Neuronal stem cell (in vitro differentiated cells): ENCODE results near the gene FAM163B.
A peak's percentile ranks its signal among the peaks of the same experiment; 100 is the strongest.

ENCODE experiments used
- DNase-seq: peaks from one replicate; pipeline ENCODE4 v3.0.0-alpha.2; 2013; ENCODE audit warnings: low spot score
- H2AFZ ChIP-seq: one replicate; pipeline ENCODE4 v1.6.1; 2013; ENCODE audit warnings: mild to moderate bottlenecking, low read length, inconsistent platforms
- H2AK5ac ChIP-seq: 2 replicates; pipeline ENCODE4 v1.6.1; 2013; ENCODE audit warnings: low read depth, mild to moderate bottlenecking, inconsistent platforms, low read length, moderate library complexity, mixed read lengths
- H2BK120ac ChIP-seq: 2 replicates; pipeline ENCODE4 v1.6.1; 2013; ENCODE audit warnings: low read depth, mild to moderate bottlenecking, inconsistent platforms, low read length, moderate library complexity, mixed read lengths
- H2BK12ac ChIP-seq: one replicate; pipeline ENCODE4 v1.6.1; 2013; ENCODE audit warnings: low read length, inconsistent platforms
- H2BK15ac ChIP-seq: 2 replicates; pipeline ENCODE4 v1.6.1; 2013; ENCODE audit warnings: mild to moderate bottlenecking, low read length, inconsistent platforms, mixed read lengths
- H2BK5ac ChIP-seq: one replicate; pipeline ENCODE4 v1.6.1; 2013; ENCODE audit warnings: inconsistent platforms, mild to moderate bottlenecking, low read length, moderate library complexity
- H3K14ac ChIP-seq: one replicate; pipeline ENCODE4 v1.6.1; 2013; ENCODE audit warnings: low read length, inconsistent platforms
- H3K18ac ChIP-seq: 2 replicates; pipeline ENCODE4 v1.6.1; 2013; ENCODE audit warnings: low read length, inconsistent platforms
- H3K23ac ChIP-seq: 2 replicates; pipeline ENCODE4 v1.6.1; 2013; ENCODE audit warnings: low read depth, mild to moderate bottlenecking, mixed read lengths, low read length, inconsistent platforms; ENCODE audit not compliant: poor library complexity
- H3K27ac ChIP-seq: replicated peaks from 3 replicates; pipeline ENCODE4 v1.5.1; 2013; ENCODE audit warnings: low read length, inconsistent platforms
- H3K27me3 ChIP-seq, 3 experiments: 2 replicates each; pipeline ENCODE4 v1.6.1; 2013; ENCODE audit warnings: low read length in 3 of 3, mild to moderate bottlenecking in 2 of 3, inconsistent platforms in 1 of 3, low read depth in 1 of 3, mixed read lengths in 1 of 3, moderate library complexity in 1 of 3; ENCODE audit not compliant: control insufficient read depth in 3 of 3, insufficient read depth in 3 of 3
- H3K36me3 ChIP-seq, 2 donors: replicated peaks in 1 of 2; 2 replicates each; pipeline ENCODE4 v1.6.1; 2013; ENCODE audit warnings: low read length in 2 of 2; ENCODE audit not compliant: control insufficient read depth in 2 of 2, insufficient read depth in 2 of 2
- H3K4ac ChIP-seq: 2 replicates; pipeline ENCODE4 v1.6.1; 2013; ENCODE audit warnings: inconsistent platforms, mild to moderate bottlenecking, low read length, moderate library complexity
- H3K4me1 ChIP-seq, 2 donors: 1 replicate in 1 of 2; 2 replicates in 1 of 2; pipeline ENCODE4 v1.6.1; 2013; ENCODE audit warnings: low read length in 2 of 2, low read depth in 1 of 2; ENCODE audit not compliant: control insufficient read depth in 2 of 2, insufficient read depth in 1 of 2
- H3K4me2 ChIP-seq: one replicate; pipeline ENCODE4 v1.6.1; 2013; ENCODE audit warnings: mild to moderate bottlenecking, low read length, inconsistent platforms; ENCODE audit not compliant: insufficient read depth, poor library complexity, severe bottlenecking
- H3K4me3 ChIP-seq, 2 donors: 2 replicates each; pipeline ENCODE4 v1.5.1; 2013; ENCODE audit warnings: low read length in 2 of 2, mild to moderate bottlenecking in 2 of 2, inconsistent platforms in 1 of 2, moderate library complexity in 1 of 2
- H3K79me1 ChIP-seq: one replicate; pipeline ENCODE4 v1.6.1; 2013; ENCODE audit warnings: low read depth, mild to moderate bottlenecking, inconsistent platforms, low read length, moderate library complexity
- H3K9ac ChIP-seq: one replicate; pipeline ENCODE4 v1.6.1; 2013; ENCODE audit warnings: mild to moderate bottlenecking, low read depth, low read length, inconsistent platforms; ENCODE audit not compliant: poor library complexity
- H3K9me3 ChIP-seq, 2 donors: replicated peaks in 1 of 2; 2 replicates each; pipeline versions ENCODE3 to v1.6.1; 2013; ENCODE audit warnings: low read length in 2 of 2, mild to moderate bottlenecking in 2 of 2, inconsistent platforms in 1 of 2, low read depth in 1 of 2, mixed read lengths in 1 of 2, moderate library complexity in 1 of 2; ENCODE audit not compliant: control insufficient read depth in 2 of 2, insufficient read depth in 1 of 2
- H4K8ac ChIP-seq: one replicate; pipeline ENCODE4 v1.6.1; 2013; ENCODE audit warnings: low read depth, mild to moderate bottlenecking, inconsistent platforms, low read length, moderate library complexity
- H4K91ac ChIP-seq: one replicate; pipeline ENCODE4 v1.6.1; 2013; ENCODE audit warnings: low read length, low read depth, mild to moderate bottlenecking, inconsistent platforms; ENCODE audit not compliant: poor library complexity
- WGBS, 2 donors: extraction: QIAGEN DNeasy Blood & Tissue Kit; methylation state at CpG; one replicate each; pipeline ENCODE4 v1.1.7; 2013; ENCODE audit warnings: missing lambda C conversion rate in 2 of 2, mixed read lengths in 1 of 2; ENCODE audit not compliant: insufficient read length in 2 of 2, insufficient replicate concordance in 1 of 2; ENCODE audit errors: extremely low coverage in 2 of 2; 5-methylcytosine and 5-hydroxymethylcytosine counted together

FAM163B gene

GRCh38 chr9:133534346-133535291, 74.6 kb downstream of the FAM163B start, which contains the start of gene ADAMTSL2:
Gene ADAMTSL2 (plus strand): TSS chr9:133534704. CDS start chr9:133536713, 2,009 bp downstream.
- no CpG with 5 or more reads among the region's 70 CpGs for WGBS, 2 donors
- Histone ChIP-seq H2BK12ac (peak within 1 kb of the TSS; percentile 98), H2BK5ac (no peak within 1 kb of the TSS), H3K27me3 (peaks cover 0 to 69% (median 23%) of the 10 kb centered on the region in 3 experiments), H3K23ac (peak within 1 kb of the TSS; percentile 86), H3K9me3 (no peaks in the 10 kb centered on the region), H3K9ac (peak within 1 kb of the TSS; percentile 80), H3K4ac (peak within 1 kb of the TSS; percentile 85), H3K27ac (no peak within 1 kb of the TSS), H3K14ac (peak within 1 kb of the TSS; percentile 85), H3K4me3 (peak within 1 kb of the TSS; percentile 7 to 11), H3K4me1 (peaks cover 15 to 19% of the 10 kb centered on the region in 2 donors), H2BK15ac (peak within 1 kb of the TSS; percentile 99), H3K4me2 (peak within 1 kb of the TSS; percentile 43), H2BK120ac (no peak within 1 kb of the TSS), H4K91ac (no peak within 1 kb of the TSS), H2AFZ (peak within 1 kb of the TSS; percentile 94), H3K36me3 (no peaks in the 10 kb centered on the region), H2AK5ac (peak within 1 kb of the TSS; percentile 91), H4K8ac (peak within 1 kb of the TSS; percentile 86), H3K18ac (peak within 1 kb of the TSS; percentile 95), H3K79me1 (peaks cover 2% of the 10 kb centered on the region)
- peak; percentile 44 for DNase-seq

- Histone ChIP-seq H2BK5ac (no peak overlapping the region), H3K9me3 (no peaks in the 10 kb centered on the region), H3K23ac (no peak overlapping the region), H4K91ac (no peak overlapping the region), H4K8ac (no peak overlapping the region), H3K14ac (peak overlapping the region; percentile 56), H3K27me3 (peaks cover 0 to 75% (median 21%) of the 10 kb centered on the region in 3 experiments), H3K36me3 (no peaks in the 10 kb centered on the region), H2AK5ac (peak overlapping the region; percentile 38), H2BK12ac (no peak overlapping the region), H2AFZ (peak overlapping the region; percentile 94), H3K4me1 (peaks cover 17% of the 10 kb centered on the region in 2 donors), H2BK15ac (peak overlapping the region; percentile 63), H3K4me3 (peak overlapping the region; percentile 7 to 11), H3K79me1 (peaks cover 2% of the 10 kb centered on the region), H3K9ac (peak overlapping the region; percentile 45), H3K4me2 (no peak overlapping the region), H3K18ac (peak overlapping the region; percentile 95), H3K27ac (no peak overlapping the region), H3K4ac (no peak overlapping the region), H2BK120ac (no peak overlapping the region)
- no peak for DNase-seq
- no CpG with 5 or more reads among the region's 9 CpGs for WGBS, 2 donors
These were observed 75.3 kb downstream of the FAM163B start for GRCh38 chr9:133533857-133534256.

DNA sequence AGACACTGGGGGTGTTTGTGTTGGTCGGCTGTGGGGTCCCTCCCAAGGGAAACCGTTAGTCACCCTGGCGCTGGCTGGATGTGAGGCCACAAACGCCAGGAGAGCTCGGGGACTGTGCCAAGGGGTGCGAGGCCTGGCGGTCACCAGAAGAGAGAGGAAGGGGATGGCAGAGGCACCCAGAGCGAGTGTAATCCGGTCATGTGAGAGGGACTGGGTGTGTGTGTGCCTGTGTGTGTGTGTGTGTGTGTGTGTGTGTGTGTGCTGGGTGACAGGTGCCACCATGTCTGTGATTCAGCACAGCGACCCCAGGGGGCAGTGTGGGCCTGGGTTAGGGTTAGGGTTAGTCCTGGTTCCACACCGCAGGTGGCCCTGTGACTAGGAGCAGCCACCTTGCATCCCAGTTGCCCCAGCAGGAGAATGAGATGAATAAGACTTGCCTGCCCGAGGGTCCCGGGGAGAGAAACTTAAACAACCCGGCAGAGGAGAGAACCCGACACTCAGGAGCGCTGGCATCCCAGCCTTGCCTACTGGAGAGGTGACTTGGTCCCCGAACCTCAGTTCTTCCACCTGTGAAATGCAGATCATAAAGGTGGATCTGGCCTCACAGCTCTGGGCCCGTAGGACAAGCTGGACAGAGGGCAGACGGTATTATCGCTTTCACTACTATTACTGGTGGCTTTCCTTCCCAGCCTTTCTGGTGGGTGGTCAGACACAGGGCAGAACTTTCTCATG, 76.1 kb downstream of the FAM163B start:
- Histone ChIP-seq H3K4me1 (peaks cover 18 to 22% of the 10 kb centered on the region in 2 donors), H2AFZ (no peak overlapping the region), H2AK5ac (peak overlapping the region; percentile 21), H2BK12ac (no peak overlapping the region), H4K91ac (no peak overlapping the region), H3K18ac (peak overlapping the region; percentile 31), H3K4me2 (no peak overlapping the region), H3K27me3 (peaks cover 0 to 71% (median 21%) of the 10 kb centered on the region in 3 experiments), H2BK5ac (no peak overlapping the region), H3K27ac (no peak overlapping the region), H3K23ac (no peak overlapping the region), H3K14ac (no peak overlapping the region), H3K9me3 (no peaks in the 10 kb centered on the region), H3K36me3 (no peaks in the 10 kb centered on the region), H3K4me3 (no peak overlapping the region), H3K9ac (peak overlapping the region; percentile 0), H3K79me1 (peaks cover 2% of the 10 kb centered on the region), H4K8ac (no peak overlapping the region), H2BK15ac (no peak overlapping the region), H2BK120ac (no peak overlapping the region), H3K4ac (no peak overlapping the region)
- WGBS, 2 donors, result no CpG with 5 or more reads among the region's 20 CpGs
- DNase-seq, result peak; percentile 68
